ENCODE data around the gene ADTRP. TPM values are rescaled to one million over a fixed set of nuclear protein-coding genes. Genes with fewer than 3 reads are reported as not detected.

ADTRP gene
- total and polyA plus RNA-seq, 10 of the 15 experiments (the other 5 are each of a cell fraction or from before 2014, with no cell fraction given) = 0.10 to 2.6 (median 2.1) TPM

GRCh38 chr6:11789744-11790143, 11.1 kb upstream of the ADTRP start:
- no peaks in the 10 kb centered on the region for H3K79me2 ChIP-seq (ENCODE audit: control insufficient read depth, insufficient read depth, low read length)
- 93% methylated on average over 5 of the region's 5 CpGs for WGBS (ENCODE audit: insufficient coverage, insufficient replicate concordance, low lambda C conversion rate, missing lambda C conversion rate)
- H3K4me1 ChIP-seq (ENCODE audit: control insufficient read depth, insufficient read depth, low read length) = peaks cover 24% of the 10 kb centered on the region
- DNase-seq (ENCODE audit: low read depth, low spot score) (no peak), FAIRE-seq (no peak), ATAC-seq (no peak)
- ChIA-PET RAD21 (ENCODE audit: unreplicated experiment) (no interaction called here), CTCF (no interaction called here), POLR2A (interaction anchor here (1.4 kb wide), 1 partner anchor 19 kb away, joined by 3 read pairs; no protein-coding TSS in a partner anchor), SMC1A (ENCODE audit: uncharacterized antibody, unreplicated experiment) (interaction anchor here (1.6 kb wide), 1 partner anchor 67 kb away, joined by 5 read pairs; no protein-coding TSS in a partner anchor)
- H3K4me2 ChIP-seq (ENCODE audit: control insufficient read depth, insufficient read depth) = no peak overlapping the region
- no peak overlapping the region for H3K4me3 ChIP-seq
- H3K9me3 ChIP-seq (replicated peaks; ENCODE audit: control insufficient read depth, insufficient read depth, low read length) = peaks cover 2% of the 10 kb centered on the region; the same call in 2 of the 3 replicates
- TF ChIP-seq ATF2 (IDR thresholded peaks at IDR 0.05; ENCODE audit: low read length) = no peak
- TF ChIP-seq BHLHE40 (IDR thresholded peaks at IDR 0.05; ENCODE audit: borderline replicate concordance in 1 of 2, low read depth in 2 of 2, low read length in 1 of 2) = no peak
- TF ChIP-seq SMARCA5 (IDR thresholded peaks at IDR 0.05) = no peak
- no peak for TF ChIP-seq ETV6 (conservative IDR thresholded peaks at IDR 0.05 in 1 of 2, IDR thresholded peaks at IDR 0.05 in 1 of 2; ENCODE audit: borderline replicate concordance in 1 of 2, low read depth in 1 of 2)
- TF ChIP-seq TBL1XR1 (IDR thresholded peaks at IDR 0.05; ENCODE audit: low read depth, low read length) = no peak
- H3K27me3 ChIP-seq (replicated peaks in 1 of 2; ENCODE audit: control insufficient read depth in 2 of 2, insufficient read depth in 2 of 2, low read length in 1 of 2) = no peaks in the 10 kb centered on the region
- in situ Hi-C loops (cut with MboI) = no loop called here
- H3K27ac ChIP-seq (ENCODE audit: control insufficient read depth, insufficient read depth) = no peak overlapping the region
- H2AFZ ChIP-seq (ENCODE audit: control insufficient read depth, low read depth, low read length) = no peak overlapping the region
- no peaks in the 10 kb centered on the region for H3K36me3 ChIP-seq (ENCODE audit: control insufficient read depth in 2 of 2, insufficient read depth in 2 of 2, low read length in 1 of 2)
- no peaks in the 10 kb centered on the region for H4K20me1 ChIP-seq (ENCODE audit: control insufficient read depth, insufficient read depth)
- BruUV-seq (replicated peaks) = no TSS peak
- no peak overlapping the region for H3K9ac ChIP-seq (ENCODE audit: control insufficient read depth, insufficient read depth, low read length)
- intact Hi-C loops (cut with micrococcal nuclease; ENCODE audit: unreplicated experiment) = loop anchor here (5.0 kb wide), 2 partner anchors 57 to 77 kb away; no protein-coding TSS in a partner anchor

- Histone ChIP-seq H3K9ac (ENCODE audit: control insufficient read depth, insufficient read depth, low read length) (no peak overlapping the region), H2AFZ (ENCODE audit: control insufficient read depth, low read depth, low read length) (peak overlapping the region; percentile 9), H3K4me3 (no peak overlapping the region), H4K20me1 (ENCODE audit: control insufficient read depth, insufficient read depth) (no peaks in the 10 kb centered on the region), H3K9me3 (replicated peaks; ENCODE audit: control insufficient read depth, insufficient read depth, low read length) (peaks cover 2% of the 10 kb centered on the region; the same call in 2 of the 3 replicates), H3K27me3 (replicated peaks in 1 of 2; ENCODE audit: control insufficient read depth in 2 of 2, insufficient read depth in 2 of 2, low read length in 1 of 2) (no peaks in the 10 kb centered on the region), H3K79me2 (ENCODE audit: control insufficient read depth, insufficient read depth, low read length) (no peaks in the 10 kb centered on the region), H3K4me2 (ENCODE audit: control insufficient read depth, insufficient read depth) (no peak overlapping the region), H3K4me1 (ENCODE audit: control insufficient read depth, insufficient read depth, low read length) (peaks cover 25% of the 10 kb centered on the region), H3K27ac (ENCODE audit: control insufficient read depth, insufficient read depth) (no peak overlapping the region), H3K36me3 (ENCODE audit: control insufficient read depth in 2 of 2, insufficient read depth in 2 of 2, low read length in 1 of 2) (no peaks in the 10 kb centered on the region)
- peak; percentile 41 for DNase-seq (ENCODE audit: low read depth, low spot score)
- no peak for FAIRE-seq
- 0% methylated on average over 4 of the region's 4 CpGs for WGBS (ENCODE audit: insufficient coverage, insufficient replicate concordance, low lambda C conversion rate, missing lambda C conversion rate)
- intact Hi-C loops (cut with micrococcal nuclease; ENCODE audit: unreplicated experiment) = loop anchor here (5.0 kb wide), 2 partner anchors 56 to 76 kb away; no protein-coding TSS in a partner anchor
- ChIA-PET POLR2A (no interaction called here), RAD21 (ENCODE audit: unreplicated experiment) (interaction anchor here (1.2 kb wide), 1 partner anchor 224 kb away, joined by 3 read pairs; the partner anchor contains the start of gene HIVEP1), CTCF (no interaction called here), SMC1A (ENCODE audit: uncharacterized antibody, unreplicated experiment) (interaction anchor here (1.3 kb wide), 1 partner anchor 89 kb away, joined by 3 read pairs; no protein-coding TSS in a partner anchor)
- in situ Hi-C loops (cut with MboI) = no loop called here
- no TSS peak for BruUV-seq (replicated peaks)
- no peak for ATAC-seq
- TF ChIP-seq MEF2B (IDR thresholded peaks at IDR 0.05; ENCODE audit: partially characterized antibody, poor library complexity, severe bottlenecking) (peak; percentile 52), SUPT20H (IDR thresholded peaks at IDR 0.05; ENCODE audit: borderline replicate concordance, control insufficient read depth, low read depth, low read length) (no peak), SRF (IDR thresholded peaks at IDR 0.05; ENCODE audit: low read depth in 2 of 2, low read length in 2 of 2) (no peak), IKZF2 (IDR thresholded peaks at IDR 0.05) (no peak), ASH2L (IDR thresholded peaks at IDR 0.05; ENCODE audit: borderline replicate concordance, low read depth) (no peak), RAD51 (IDR thresholded peaks at IDR 0.05) (no peak), ESRRA (IDR thresholded peaks at IDR 0.05; ENCODE audit: low read length) (no peak)
- TF ChIP-seq, protein P1, sequence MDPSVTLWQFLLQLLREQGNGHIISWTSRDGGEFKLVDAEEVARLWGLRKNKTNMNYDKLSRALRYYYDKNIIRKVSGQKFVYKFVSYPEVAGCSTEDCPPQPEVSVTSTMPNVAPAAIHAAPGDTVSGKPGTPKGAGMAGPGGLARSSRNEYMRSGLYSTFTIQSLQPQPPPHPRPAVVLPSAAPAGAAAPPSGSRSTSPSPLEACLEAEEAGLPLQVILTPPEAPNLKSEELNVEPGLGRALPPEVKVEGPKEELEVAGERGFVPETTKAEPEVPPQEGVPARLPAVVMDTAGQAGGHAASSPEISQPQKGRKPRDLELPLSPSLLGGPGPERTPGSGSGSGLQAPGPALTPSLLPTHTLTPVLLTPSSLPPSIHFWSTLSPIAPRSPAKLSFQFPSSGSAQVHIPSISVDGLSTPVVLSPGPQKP (IDR thresholded peaks at IDR 0.05; ENCODE audit: low read depth, low read length) = no peak
These were observed 9.4 kb upstream of the ADTRP start for GRCh38 chr6:11788043-11788442.
